Eye (tissue), 1 donor: ENCODE measurements around the gene KRTAP9-2.
"Not testable (repeated sequence)": the region's sequence is repeated elsewhere in the genome, so short reads cannot be mapped to it uniquely, and the experiment has no call there.

ENCODE experiments used
- DNase-seq: peaks from one replicate; pipeline ENCODE4 v3.0.0-alpha.2; 2015

KRTAP9-2 gene

DNA sequence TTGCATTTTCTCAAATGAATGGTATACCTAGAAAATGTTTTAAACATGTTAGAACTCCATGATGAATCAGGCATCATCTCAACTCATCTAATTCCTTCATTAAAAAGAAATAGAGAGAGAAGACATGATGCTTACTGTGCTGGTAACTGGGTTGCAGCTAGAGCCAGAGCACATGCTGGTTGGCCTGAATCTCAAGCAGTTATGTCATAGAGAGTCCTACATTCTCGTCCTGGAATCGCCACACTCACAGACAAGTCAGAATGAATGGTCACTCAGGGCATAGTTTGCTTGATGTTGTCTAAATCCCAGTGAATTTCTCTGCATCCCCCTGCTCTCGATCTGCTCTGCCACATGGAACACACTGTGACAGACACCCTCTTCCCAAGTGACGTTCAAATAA lies 10.7 kb downstream of the KRTAP9-2 start:
- DNase-seq: not testable (repeated sequence)

DNA sequence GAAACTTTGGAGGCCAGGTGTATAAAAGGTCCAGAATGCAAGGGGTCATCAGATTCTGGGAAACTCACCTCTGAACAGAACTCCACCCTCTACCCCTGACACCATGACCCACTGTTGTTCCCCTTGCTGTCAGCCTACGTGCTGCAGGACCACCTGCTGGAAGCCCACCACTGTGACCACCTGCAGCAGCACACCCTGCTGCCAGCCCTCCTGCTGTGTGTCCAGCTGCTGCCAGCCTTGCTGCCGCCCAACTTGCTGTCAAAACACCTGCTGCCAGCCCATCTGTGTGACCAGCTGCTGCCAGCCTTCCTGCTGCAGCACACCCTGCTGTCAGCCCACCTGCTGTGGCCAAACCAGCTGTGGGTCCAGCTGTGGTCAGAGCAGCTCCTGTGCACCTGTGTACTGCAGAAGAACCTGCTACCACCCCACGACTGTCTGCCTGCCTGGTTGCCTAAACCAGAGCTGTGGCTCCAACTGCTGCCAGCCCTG lies 11.5 kb downstream of the KRTAP9-2 start, which contains the start of gene KRTAP9-8:
Gene KRTAP9-8 (plus strand): TSS at position 51 of the 489 bp plus-strand sequence. CDS start 53 bp downstream, at position 104.
- not testable (repeated sequence) for DNase-seq

DNA sequence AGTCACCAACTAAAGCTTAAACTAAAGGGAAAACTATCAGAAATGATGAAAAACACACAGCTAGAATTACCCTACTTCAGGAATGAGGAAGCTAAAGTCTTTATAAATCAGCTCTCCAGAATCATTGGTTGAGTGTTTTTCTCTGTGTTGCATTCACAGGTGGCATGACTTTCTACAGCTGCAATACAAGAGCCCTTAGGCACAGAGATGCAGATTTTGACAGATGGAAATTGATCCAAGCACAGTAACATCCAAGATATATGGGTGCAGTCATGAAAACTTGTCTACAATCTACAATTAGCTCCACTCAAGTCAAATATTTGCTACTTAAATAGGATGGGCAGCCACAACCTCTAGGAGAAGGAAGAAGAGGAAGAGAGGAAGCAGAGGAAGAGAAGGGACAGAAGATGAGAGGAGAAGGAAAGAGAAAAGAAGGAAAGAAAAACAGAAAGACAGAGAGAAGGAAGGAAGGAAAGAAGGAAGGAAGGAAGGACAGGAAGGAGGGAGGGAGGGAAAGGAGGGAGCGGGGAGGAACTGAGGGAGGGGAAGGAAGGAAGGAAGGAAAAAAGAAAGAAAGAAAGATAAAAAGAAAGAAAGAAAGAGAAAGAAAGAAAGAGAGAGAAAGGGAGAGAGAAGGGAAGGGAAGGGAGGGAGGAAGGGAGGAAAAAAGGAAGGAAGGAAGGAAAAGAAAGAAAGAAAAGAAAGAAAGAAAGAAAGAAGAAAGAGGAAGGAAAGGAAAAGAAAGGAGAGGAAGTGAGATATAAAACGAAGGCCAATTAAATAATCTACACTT lies 20.7 kb downstream of the KRTAP9-2 start:
- not testable (repeated sequence) for DNase-seq

DNA sequence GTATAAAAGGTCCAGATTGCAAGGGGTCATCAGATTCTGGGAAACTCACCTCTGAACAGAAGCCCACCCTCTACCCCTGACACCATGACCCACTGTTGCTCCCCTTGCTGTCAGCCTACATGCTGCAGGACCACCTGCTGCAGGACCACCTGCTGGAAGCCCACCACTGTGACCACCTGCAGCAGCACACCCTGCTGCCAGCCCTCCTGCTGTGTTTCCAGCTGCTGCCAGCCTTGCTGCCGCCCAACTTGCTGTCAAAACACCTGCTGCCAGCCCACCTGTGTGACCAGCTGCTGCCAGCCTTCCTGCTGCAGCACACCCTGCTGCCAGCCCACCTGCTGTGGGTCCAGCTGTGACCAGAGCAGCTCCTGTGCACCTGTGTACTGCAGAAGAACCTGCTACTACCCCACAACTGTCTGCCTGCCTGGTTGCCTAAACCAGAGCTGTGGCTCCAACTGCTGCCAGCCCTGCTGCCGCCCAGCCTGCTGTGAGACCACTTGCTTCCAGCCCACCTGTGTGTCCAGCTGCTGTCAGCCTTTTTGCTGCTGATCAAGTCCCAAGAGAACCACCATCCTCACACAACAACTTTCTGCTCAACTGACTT lies 23.3 kb downstream of the KRTAP9-2 start, which contains the start of gene KRTAP9-4:
Gene KRTAP9-4 (plus strand): TSS at position 51 of the 604 bp plus-strand sequence. CDS start 34 bp downstream, at position 85.
- not testable (repeated sequence) for DNase-seq

DNA sequence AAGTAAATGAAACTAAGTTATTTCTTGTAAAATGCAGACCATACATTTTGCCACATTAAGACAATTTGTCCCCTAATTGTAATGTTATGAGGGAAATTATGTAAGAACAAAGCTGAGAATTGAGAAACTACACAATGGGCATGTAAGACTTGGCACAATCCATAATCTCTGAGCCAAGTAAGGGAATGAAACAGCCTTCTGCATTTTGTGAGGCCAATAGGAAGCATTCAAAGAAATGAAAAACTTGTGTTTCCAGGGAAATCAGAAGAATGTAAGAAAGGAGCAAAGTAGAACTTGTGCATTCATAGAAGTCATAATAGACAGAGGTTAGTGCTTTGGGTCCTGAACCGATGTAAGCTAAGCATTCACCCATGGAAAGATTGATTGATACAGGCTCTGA lies 24.8 kb downstream of the KRTAP9-2 start:
- no peak for DNase-seq

DNA sequence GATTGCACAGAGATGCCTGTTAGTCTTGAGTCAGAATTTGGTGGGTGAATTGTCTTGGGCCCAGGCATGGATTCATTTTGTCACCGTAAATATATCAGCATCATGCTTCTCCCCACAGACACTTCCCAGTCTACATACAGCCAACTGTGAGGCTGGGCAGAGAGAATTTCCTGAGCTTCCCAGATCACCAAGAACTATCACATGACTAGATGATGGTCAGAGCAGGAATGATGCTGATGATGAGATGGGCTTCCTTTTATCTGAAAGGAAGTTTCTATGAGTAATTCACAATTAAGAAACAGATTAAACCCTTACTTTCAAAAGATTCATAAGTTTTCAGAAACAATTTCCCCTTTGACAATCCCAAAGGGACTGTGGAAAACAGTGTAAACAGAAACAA lies 28.4 kb downstream of the KRTAP9-2 start:
- DNase-seq: no peak

DNA sequence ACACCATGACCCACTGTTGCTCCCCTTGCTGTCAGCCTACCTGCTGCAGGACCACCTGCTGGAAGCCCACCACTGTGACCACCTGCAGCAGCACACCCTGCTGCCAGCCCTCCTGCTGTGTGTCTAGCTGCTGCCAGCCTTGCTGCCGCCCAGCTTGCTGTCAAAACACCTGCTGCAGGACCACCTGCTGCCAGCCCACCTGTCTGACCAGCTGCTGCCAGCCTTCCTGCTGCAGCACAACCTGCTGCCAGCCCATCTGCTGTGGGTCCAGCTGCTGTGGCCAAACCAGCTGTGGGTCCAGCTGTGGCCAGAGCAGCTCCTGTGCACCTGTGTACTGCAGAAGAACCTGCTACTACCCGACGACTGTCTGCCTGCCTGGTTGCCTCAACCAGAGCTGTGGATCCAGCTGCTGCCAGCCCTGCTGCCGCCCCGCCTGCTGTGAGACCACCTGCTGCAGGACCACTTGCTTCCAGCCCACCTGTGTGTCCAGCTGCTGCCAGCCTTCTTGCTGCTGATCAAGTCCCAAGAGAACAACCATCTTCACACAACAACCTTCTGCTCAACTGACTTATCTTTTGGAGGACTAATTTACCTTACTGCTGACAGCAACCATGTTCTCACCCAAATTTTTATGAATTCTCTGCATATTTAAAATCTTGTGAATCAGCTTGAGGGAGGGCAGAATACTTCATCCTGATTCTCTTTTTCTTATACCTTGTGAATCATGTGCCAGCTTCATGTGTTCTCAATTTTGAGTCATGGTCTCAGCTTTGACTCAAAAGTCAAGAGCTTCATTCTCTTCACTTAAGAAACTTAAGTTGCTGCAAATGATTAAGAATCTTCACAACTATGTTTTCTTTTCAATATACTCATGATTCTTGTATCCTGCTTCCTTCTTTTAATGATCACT lies 29.2 kb downstream of the KRTAP9-2 start, which contains the start of gene KRTAP9-9:
Gene KRTAP9-9 (plus strand): TSS at position 4 of the 910 bp plus-strand sequence.
- not testable (repeated sequence) for DNase-seq

DNA sequence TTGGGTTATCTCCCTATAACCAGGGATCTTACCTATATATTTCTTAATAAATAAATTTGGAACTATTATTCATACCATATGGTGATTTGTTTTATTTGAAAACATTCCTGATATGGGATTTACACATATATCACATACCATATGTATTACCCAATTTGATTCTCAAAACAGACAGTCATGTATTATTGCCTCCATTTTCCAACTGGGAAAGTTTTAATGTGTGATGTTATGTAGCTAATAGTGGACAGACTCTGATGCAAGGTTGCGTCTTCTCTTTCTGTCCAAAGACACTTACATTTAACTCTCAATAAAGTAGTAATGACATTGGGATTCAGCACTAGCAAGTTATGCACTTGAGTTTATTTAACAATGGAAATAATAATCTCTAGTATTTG lies 29.8 kb downstream of the KRTAP9-2 start:
- no peak for DNase-seq

DNA sequence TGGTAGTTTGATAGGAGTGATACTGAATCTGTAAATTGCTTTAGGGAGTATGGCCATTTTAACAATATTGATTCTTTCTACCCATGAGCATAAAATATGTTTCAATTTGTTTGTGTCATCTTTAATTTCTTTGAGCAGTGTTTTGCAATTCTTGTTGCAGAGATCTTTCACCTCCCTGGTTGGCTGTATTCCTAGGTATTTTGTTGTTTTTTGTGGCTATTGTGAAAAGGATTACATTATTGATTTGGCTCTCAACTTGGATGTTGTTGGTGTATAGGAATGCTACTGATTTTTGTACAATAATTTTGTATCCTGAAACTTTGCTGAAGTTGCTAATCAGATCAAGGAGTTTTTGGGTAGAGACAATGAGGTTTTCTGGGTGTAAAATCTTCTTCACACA lies 32.0 kb downstream of the KRTAP9-2 start:
- DNase-seq: no peak

DNA sequence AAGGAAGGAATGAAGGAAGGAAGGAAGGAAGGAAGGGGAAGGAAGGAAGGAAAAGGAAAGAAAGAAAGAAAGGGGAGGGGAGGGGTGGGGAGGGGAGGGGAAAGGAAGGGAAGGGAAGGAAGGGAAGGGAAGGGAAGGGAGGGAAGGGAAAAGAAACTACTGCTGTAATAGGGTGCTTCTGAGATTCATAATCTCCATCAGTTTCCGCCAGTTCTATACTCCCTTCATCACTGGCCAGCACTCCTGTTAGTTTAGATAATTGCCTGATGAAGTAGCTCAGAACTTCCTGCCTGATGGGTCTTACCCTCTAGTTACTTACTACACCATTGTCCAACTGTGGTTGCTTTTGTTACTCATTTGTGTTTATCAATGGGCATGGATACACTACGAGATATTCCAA lies 36.8 kb downstream of the KRTAP9-2 start:
- DNase-seq: no peak

DNA sequence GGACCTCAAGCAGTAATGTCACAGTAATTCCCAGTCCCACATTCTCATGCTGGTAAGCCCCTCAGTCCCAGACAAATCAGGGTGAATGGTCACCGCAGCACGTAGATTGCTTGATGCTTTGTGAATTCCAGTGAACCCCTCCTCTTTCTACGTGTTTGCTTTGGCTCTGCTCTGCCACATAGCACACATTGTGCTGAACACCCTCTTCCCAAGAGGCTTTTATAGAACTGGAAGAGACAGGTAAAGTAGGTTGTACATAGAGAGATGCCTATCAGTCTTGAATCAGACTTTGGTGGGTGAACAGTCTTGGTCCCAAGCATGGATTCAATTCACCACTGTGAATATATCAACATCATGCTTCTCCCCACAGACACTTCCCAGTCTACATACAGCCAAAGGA lies 38.2 kb downstream of the KRTAP9-2 start:
- no peak for DNase-seq

DNA sequence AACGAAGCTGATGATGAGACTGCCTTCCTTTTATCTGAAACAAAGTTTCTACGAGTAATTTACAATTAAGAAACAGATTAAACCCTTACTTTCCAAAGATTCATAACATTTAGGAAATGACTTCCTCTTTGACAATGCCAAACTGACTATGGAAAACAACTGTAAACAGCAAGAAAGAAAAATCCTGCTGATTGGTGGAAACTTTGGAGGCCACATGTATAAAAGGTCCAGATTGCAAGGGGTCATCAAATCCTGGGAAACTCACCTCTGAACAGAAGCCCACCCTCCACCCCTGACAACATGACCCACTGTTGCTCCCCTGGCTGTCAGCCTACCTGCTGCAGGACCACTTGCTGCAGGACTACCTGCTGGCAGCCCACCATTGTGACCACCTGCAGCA lies 38.6 kb downstream of the KRTAP9-2 start, which contains the start of gene KRTAP9-6:
Gene KRTAP9-6 (plus strand): TSS at position 301 of the 400 bp plus-strand sequence. CDS start 0 bp downstream, at position 301.
- DNase-seq: no peak

DNA sequence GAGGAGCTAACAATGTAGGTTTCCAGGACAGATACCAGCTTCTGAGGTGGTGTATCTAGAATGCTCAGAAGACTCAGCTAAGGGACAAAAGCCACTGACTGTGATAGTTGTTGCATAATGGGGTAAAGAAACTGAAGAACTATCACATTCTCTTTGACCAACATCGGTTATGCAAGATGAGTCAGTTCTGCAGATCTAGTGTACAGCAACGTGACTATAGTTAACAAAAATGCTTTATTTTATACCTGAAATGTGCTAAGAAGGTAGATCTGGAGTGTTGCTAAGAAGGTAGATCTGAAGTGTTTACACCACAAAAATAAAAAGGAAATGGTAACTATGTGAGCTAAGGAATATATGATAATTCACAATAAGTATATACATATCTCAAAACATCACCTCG lies 41.3 kb downstream of the KRTAP9-2 start:
- no peak for DNase-seq

DNA sequence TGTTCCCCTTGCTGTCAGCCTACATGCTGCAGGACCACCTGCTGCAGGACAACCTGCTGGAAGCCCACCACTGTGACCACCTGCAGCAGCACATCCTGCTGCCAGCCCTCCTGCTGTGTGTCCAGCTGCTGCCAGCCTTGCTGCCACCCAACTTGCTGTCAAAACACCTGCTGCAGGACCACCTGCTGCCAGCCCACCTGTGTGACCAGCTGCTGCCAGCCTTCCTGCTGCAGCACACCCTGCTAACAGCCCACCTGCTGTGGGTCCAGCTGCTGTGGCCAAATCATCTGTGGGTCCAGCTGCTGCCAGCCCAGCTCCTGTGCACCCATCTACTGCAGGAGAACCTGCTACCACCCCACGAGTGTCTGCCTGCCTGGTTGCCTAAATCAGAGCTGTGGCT lies 44.9 kb downstream of the KRTAP9-2 start:
- DNase-seq: not testable (repeated sequence)

DNA sequence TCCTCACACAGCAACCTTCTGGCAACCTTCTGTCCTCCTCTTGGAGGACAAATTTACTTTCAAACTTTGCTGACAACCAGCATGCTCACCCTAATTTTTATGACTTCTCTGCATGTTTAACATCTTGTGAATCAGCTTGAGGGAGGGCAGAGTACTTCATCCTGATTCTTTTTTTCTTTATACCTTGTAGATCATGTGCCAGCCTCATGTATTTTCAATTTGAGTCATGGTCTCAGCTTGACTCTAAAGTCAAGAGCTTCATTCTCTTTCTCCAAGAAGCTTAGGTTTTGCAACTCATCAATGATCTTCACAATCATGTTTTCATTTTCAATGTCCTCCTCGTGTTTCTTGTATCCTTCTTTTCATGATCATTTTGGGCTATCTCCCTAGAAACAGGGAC lies 45.4 kb downstream of the KRTAP9-2 start:
- no peak for DNase-seq

DNA sequence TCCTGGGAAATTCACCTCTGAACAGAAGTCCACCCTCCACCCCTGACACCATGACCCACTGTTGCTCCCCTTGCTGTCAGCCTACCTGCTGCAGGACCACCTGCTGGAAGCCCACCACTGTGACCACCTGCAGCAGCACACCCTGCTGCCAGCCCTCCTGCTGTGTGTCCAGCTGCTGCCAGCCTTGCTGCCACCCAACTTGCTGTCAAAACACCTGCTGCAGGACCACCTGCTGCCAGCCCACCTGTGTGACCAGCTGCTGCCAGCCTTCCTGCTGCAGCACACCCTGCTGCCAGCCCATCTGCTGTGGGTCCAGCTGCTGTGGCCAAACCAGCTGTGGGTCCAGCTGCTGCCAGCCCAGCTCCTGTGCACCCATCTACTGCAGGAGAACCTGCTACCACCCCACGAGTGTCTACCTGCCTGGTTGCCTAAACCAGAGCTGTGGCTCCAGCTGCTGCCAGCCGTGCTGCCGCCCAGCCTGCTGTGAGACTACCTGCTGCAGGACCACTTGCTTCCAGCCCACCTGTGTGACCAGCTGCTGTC lies 49.3 kb downstream of the KRTAP9-2 start, which contains the start of gene KRTAP9-7:
Gene KRTAP9-7 (plus strand): TSS at position 51 of the 543 bp plus-strand sequence. CDS start 0 bp downstream, at position 51.
- DNase-seq: not testable (repeated sequence)
